CD4-positive, alpha-beta T cell treated with Interleukin-6 for 4 hours (primary cell): ENCODE measurements around the gene DZIP1L.

ENCODE experiments used
- DNase-seq: peaks from one replicate; pipeline ENCODE4 v3.0.0-alpha.2; 2020; ENCODE audit warnings: mixed read lengths

The DZIP1L gene

DNA sequence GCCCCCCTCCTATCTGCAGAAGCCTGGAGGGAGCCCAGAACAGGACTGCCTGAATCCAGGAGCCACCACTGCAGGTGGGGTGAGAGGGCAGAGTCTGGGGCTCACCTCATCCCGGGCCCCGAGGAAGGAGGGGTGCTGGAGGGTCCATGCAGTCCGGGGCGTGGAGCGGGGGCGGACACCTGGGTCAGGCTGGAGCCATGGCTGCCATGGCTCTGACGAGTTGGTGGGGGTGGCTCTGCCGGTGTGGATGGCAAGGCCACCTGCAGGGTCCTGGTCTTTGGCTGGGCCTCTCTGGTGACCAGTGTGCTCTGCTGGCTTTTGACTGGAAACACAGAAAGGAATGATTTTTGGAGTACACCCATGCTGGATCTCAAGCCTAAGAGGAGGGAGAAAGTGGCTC is 47.4 kb downstream of the DZIP1L start:
- no peak for DNase-seq

DNA sequence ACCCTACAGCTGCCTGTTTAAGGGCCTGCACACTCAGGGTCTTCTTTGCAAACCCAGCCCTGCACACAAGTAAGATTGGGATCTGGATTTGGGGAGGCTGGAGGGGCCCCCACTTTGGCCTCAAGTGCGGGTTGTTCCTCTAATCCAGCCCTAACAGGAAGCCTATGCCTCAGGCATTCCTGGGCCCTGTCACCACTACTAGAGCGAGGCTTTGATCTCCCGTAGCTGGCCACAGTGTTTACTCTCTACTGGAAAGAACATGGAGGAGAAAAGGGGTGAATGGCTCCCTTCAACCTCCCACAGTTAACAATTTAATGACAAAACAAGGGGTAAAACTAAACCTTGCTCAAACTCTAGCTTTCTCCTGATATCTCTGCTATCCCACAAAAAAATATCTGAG is 48.4 kb downstream of the DZIP1L start:
- DNase-seq = no peak

DNA sequence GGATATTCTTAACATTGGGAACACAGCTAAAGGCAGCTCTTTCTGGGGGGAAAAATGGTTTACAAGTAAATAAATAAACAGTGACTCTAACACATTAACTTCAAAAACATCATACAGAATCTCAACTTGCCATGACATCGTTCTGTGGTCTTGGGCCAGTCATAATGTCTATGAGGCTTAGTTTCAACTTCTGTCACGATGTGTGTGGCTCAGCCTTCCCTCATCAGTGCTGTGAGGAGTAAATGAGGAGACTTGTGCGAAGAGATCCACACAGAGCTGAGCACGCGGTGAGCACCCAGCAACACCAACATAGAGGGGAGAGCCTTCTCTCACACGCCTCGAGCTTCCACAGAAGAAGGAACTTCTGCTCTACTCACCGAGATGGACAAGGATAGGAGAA is 49.0 kb downstream of the DZIP1L start:
- no peak for DNase-seq

DNA sequence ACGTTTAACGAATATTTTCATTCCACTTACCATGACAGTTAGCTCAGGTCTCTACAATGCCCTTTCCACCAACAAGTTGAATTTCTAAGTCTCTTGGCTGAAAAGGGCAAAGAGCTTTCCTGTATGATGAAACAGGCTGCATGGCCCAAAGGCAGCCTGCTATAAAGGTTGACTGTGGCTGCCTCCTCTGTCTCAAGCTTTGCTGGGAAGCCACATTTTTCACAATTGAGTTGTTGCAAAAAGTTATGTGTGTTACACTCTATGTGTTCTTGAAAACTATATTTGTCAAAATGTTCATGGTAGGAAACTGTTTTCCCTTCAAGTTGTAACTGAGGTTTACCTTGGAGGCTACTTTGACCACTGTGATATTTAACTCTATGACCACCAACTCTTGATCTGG is 49.5 kb downstream of the DZIP1L start:
- no peak for DNase-seq

DNA sequence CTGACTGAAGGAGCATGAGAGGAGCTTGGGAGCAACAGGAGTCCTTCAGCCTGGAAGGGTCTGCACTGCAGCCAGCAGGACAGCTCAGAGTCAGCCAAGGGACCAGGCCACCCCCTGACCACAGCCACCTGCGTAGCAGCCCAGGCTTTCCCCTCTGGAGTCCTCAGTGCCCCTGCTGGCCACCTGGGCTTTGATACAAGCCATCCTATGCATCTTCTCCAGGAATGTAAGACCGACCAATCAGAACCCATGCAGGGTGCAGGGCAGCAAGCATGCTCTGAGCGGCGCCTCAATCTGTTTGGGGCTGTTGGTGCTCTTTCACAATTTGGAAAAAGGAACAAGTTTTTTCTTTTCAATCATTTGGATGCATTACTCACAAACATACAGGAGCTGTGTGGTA is 52.0 kb downstream of the DZIP1L start:
- DNase-seq = no peak

DNA sequence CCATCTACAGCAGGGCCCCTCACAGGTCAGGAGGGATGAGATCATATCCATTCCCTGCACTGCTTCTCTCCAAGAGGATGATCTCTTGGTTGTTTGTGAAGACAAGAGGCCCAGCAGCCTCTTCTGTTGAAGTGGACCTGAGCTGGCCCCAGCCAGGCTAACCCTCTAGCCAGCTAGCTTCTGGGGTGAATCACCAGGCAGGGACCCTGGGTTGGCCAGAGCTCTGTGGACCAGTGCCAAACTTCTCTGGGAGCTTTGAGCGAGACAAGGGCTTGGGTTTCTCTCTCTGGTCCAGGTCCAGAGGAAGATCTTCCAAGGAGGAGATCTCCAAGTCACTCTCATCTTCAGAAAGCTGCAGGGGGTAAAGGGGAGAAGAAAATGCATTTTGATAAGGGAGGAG is 52.8 kb downstream of the DZIP1L start:
- DNase-seq = no peak

DNA sequence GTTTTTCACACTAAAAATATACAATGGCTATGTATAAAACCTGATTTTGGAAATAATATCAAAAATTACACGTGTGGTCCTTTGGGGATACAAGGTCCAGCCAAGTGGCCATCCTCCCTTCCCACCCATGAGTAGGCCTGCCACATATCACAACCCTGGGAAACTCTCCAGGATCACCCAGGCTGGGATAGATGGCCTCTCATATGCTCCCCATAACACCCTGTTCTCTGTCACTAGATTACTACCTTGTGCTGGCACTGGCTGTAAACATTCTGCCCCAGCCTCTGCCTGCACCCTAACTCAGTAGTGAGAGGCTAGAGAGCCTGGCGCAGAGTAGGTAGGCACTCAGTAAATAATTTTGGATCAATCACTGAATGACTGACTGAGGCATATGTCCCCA is 53.4 kb downstream of the DZIP1L start:
- DNase-seq = no peak

DNA sequence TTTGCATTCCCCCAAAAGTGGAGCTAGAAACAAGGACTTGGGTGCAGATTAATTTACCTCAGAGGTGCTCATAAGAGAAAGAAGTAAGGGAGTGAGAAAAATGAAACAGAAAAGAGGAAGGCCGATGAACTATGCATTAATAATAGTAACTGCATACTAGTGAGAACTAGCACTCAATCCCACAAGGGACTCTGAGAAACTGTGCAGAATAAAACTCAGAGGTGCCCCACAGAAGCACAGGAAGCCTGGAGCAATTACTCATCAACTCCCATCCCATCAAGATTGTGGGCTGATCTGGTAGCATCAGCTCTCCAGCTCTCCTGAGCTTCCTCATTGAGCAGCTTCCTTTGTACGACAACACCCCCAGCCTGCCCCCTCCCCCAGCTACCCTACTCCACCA is 54.6 kb downstream of the DZIP1L start:
- no peak for DNase-seq

DNA sequence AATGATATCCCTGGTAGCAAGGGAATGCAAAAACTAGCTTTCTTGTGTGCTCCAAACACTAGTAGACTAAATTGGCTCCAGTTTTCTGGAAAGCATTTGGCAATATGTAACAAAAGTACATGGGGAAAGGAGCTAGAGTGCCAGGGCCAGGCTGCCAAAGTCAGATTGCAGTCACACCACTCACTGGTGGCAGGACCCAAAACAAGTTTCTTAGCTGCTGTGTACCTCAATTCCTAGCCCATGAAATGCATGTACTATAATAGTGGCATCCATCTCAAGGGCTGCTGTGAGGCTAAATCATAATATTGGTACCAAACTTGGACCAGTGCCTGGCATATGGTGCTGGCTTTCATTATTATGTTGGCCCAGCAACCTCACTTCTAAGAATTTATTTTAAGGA is 56.1 kb downstream of the DZIP1L start:
- no peak for DNase-seq

DNA sequence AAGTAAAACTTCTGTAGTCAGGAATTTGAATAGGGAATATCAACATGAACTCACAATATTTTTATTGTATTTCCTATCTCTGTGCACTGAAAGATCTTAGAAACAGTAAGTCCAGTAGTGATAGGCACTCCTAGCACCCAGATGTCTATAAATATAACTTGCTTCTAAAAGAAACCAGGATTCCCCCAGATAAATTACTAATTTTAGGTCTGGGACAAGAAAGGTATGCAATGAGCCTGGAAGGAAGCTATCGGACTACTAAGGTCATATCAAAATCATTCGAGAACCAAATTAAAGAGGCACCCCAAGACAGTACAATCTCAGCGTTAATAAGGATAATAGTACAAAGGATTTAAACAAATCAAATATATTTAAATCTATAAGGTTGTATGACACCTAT is 58.0 kb downstream of the DZIP1L start:
- DNase-seq = no peak

DNA sequence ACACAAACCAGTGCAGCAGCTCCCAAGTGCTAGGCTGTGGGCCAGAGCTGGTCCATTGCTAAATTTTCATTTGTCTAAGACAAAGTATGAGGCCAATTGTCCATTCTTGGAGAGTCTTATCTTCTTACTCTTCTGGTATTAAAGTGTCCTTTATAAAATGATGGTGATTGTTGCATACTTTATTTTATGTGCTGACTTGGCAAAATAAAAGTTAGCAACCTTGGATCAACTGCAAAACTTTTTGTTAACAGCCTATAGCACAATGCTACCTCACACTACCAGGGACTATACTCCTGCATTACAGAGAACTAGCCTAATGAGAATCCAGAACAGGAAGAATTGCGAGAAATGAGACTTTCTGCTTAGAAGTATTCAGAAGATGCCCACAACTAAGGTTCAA is 61.4 kb downstream of the DZIP1L start:
- DNase-seq = no peak

DNA sequence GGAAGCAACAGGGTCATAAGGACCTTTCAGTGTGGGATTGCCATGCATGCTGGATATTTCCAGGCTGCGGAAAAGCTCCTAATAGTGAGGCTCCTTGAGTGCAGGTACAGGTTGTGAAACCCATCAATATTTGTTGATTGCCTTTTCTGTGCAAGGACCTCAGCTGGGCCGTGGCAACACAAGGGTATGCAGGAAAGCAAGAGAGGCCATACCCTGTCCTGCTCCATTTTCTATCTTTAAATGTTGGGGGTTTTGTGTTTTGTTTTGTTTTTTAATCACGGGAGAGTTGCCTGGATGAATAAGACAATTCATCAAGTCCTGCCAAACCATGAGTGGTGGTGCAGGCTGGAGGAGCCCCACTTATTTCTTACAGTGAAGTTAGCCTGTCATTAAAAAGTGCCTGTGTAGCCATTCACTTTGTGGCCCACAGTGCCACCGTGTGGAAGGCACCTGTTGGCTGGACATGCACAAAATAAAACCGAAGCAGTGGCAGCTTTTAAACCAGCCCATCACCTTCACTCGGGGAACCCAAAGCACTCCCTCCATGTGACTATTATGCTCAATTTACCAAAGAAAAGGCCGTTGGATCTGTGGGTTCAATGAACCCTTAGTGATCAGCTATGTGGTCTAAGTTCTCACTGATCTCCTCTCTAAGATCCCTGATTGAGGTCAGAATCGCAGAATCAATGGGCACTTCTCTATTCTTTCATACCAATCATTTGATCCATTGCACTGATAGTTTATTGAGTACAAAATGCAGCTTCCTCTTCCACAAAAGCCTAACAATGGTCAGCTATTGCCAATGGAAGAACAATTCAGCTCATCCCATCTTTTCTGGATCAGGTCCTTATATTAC is 63.2 kb downstream of the DZIP1L start:
- peak; percentile 9 for DNase-seq

DNA sequence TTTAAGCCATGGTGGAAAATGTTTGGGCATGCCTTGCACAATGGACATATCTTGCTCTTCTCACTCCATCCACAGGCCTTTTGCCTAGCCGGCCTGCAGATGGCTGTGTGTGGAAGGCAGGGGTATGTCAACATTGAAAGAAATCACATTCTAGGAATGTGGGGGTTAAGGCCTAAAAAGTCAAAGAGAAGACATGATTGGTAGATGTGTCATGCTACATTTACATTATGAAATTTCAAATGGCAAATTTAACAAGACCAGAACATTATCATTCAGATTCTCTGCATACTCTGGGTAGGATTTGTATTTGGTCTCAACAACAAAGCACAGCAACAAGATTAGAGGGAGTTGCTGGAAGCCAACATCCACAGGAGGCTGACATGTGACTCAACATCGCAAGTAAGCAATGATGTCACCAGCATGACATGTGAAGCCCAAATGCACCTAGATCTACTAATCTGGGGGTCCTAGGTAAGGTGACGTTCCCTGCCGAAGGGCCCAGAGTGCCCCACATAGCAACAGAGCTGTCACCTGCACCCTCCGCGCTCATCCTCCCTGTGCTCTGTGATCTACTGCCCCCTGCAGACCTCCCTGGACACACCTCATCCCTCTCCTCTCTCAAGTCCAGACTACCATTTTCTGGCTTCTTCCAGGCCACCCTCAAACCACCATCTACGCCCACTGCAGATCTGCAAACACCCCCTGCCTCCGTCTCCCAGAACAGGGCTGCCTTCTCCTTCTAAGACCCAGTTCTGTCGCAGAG is 66.1 kb downstream of the DZIP1L start:
- DNase-seq = no peak

DNA sequence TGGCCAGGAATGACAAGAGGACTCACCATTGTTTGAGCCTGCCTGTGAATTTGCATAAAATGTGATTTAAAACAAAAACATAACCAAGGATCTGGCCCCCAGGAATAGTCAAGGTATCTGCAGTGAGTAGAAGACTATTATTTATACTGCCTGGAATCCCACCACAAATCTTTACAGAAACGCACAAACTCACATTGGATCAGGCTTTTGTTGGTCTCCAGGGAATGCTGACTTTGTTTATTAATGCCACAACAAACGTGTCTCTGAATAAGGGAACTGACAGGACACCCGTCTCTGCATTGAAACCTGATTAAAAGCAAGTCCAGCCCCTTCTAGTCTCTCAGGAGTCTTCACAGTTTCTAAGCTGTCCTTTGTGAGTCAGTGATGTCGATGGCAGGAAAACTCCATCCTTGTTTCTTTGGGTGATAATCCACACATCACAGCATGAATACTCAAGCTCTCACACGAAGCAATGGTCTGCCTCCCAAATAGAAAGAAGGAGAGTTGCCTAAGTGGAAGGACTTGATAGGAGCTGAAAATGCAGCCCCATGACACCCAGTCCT is 67.7 kb downstream of the DZIP1L start:
- no peak for DNase-seq

DNA sequence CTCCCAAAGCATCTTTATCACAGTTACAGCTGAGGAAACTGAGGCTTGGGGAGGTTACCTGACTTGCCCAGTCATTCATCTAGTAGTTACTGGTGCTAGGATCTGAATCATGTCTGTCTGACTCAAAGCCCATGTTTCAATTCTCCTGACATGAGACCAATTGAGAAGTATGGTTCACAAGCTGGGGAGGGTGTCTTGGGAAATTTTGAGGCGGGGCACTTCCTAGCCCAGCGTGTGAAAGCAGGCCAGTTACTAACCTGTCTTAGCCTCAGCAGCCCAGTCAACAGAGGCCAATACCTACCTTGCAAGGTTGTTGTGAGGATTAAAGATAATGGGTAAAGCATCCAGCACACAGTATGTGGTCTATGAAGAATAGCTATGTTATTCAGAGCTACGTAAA is 68.5 kb downstream of the DZIP1L start:
- DNase-seq = no peak

DNA sequence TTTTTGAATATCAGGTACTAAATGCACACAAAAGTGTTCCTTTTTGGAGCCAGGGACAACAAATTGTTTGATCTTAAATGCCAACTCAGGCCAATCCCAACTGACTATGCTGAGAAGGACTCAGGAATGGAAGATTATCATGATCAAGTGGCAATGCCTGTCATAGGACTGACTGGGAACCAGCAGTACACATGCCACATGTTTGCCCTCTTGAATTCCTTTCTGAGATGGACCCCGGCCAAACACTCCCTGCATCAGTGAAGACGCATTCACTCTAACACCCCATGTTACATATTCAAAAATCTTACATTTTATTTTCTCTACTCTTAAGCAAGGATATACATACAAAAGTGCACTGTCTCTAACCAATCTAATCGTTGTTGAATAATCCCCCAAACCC is 69.3 kb downstream of the DZIP1L start:
- DNase-seq = no peak

DNA sequence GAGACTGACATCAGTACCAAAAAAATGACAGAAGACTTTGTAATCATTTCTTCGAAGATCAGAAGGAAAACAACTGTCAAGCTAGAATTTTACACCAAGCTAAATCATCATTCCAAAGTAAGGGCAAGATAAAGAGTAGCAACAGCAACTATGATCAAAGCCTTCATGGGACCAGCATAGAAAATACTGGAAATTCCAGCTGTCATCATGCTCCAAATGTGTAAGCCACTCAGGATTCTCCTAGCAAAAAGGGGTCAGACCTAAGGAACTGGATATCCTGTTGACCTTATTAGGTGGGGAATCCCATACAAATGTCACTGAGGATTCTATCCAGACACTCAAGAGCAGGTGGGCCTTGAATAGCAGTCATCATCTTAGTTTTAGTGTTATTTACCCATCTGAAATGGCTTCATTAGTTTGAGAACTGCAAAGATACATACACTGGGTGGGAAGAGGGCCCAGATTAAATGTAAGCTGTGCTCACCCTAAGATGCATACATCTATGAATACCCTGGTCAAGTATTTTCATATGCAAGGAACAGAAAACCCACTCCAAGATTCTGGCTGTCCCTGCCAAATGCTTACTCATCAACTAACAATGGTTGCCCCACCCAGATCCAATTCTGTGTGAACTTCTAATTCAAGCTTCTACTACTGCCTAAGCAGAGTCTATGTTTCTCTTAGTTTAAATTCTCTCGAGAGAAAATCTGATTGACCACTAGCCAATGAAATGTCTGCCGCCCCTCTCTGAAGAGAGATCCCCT is 72.0 kb downstream of the DZIP1L start:
- DNase-seq = no peak

DNA sequence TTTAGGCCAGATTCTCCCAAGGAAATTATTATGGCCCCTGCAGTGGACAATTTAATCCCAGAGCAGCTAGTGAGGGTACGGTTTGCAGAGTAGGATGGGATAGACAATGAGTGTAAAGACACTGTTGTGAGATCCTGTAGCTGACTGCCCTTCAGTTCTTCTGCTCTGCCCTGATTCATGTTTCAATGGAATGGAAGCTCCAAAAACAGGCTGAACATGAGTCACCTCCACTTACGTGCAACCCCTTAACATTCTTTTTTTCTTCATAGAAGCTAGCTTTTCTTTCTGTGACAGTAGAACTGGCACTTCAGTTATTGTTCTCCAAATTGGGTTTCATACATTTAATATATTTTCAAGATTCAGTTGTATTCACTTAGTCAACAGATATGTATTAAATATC is 73.4 kb downstream of the DZIP1L start:
- DNase-seq = no peak

DNA sequence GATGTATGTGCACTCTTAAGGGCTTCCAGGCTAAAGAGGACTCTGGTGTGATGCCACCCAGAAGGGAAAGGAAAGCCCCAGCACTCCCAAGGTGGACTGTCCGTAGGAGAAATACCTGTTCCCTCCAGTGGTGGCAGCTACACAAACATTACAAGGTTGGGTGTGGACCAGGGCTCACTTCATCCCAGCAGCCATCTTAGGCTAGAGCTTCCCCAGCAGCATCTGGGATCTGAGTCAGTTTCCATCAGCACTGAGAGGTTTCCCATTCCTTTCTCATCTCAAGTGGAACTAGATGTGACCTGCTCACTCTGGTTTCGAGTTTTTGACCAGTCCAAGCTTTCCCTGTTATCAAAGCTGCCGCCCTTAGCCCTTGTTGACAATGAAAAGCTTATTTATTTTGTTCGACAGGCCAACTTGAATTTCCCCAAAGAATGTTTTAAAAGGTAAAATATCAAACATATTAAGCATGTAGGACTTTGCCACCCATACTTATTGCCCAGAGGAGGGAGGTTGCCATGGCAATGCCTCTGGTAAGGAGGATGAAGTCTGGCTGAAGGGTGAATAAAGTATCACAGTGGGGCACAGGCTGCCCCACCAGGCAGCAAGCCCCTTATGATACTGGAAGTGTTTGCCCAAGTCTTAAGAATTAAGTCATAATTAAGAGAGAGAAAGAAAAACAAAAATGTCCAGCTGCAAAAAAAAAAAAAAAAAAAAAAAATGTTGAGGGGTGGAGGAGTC is 76.5 kb downstream of the DZIP1L start:
- no peak for DNase-seq

DNA sequence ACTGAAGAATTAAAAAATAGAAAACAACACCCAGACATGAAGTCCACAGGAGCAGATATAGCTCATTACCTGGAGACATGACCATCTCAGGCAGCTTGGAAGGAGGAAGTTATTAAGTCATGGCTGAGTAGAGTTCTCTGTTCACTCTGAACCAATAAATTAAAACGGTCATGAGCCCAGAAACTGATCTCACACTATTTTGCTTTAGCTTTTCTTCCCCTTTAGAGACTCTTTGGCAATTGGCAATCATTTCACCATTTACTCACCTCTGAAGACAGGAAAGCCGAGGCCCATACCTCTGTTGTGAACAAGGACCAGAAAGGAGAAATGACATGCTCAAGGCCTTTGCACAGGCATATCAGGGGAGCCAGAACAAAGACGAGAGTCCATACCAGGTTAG is 78.8 kb downstream of the DZIP1L start:
- no peak for DNase-seq

DNA sequence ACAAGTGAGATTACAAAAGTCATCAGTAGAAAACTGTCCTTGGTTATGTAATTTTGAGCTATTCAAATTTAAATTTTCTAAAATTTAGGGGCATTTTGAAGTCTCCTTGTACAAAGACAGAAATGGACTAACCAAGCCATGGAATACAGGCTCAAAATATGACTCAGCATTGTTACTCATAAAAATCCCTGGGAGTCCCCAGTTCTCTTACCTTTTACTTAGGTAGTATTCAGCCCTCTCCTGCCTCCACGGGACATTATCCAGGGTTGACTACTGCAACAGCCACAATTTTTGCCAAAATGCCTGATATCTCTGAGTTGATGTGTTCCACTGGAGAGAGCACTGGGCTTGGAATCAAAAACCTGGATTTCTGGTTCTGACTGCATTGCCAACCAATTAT is 80.5 kb downstream of the DZIP1L start:
- DNase-seq = no peak

DNA sequence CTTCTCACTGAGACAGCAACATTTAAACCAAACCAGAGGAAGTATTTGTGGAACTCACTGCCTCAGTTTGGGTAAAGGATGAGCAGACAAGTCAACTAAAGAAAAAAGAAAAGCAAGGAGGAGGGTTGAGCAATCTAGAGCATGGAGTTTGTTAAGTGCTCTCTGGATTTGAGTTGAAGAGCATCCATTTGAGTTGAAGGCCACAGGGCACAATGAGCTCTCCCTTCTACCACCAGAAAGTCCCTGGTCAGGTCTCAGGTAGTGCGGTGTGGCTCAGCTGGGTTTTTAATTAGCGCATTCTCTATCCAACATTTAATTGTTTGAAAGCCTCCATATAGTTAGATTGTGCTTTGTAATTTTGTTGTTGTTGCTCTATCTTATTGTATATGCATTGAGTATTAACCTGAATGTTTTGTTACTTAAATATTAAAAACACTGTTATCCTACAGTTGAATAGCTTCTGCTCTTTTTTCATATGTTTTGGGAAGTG is 82.2 kb downstream of the DZIP1L start:
- DNase-seq = no peak
